GM18520 (cell line): ENCODE data around the gene RPN2.

ENCODE experiments used
- ATAC-seq: cut with Tn5 transposase; IDR thresholded peaks from one replicate; pipeline ENCODE4 v1.9.1; 2021; ENCODE audit not compliant: unreplicated experiment

Gene RPN2

DNA sequence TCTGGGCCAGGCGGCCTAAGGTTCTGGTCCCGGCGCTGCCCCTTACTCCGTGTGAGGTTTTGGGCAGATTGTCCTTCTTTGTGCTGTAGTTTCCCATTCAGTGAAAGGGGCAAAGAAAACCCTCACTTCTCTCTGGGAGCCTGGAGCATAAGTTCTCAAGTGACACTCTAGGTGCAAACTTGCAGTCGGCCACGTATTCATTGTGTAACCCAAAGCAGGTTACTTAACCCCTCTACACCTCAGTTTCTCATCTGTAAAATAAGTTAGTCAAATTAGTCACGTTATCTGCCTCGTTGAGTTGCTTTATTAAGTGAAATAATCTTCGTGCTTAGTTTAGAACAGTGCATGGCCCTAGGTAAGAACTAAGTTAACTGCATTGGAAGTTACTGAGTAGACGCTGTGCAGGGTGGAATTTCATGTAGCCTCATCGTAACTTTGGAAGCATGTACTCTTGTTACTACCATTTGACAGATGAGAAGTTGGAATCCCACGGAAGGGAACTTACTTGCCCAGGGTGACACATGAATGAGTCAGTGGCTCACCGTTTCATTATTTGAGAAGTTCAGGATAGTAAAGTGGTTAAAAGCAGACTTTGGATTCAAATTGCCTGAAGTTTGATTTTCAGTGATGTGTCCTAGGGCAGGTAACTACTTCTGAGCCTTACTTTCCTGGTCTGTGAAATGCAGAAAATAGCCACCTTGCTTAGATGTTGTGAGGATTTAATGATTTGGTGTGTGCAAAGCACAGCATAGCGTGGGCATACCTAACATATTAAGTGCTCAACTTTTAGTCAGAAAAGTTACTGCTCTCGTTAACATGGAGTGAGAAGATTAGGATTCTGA is 774 bp downstream of the RPN2 start:
- ATAC-seq, result no peak

DNA sequence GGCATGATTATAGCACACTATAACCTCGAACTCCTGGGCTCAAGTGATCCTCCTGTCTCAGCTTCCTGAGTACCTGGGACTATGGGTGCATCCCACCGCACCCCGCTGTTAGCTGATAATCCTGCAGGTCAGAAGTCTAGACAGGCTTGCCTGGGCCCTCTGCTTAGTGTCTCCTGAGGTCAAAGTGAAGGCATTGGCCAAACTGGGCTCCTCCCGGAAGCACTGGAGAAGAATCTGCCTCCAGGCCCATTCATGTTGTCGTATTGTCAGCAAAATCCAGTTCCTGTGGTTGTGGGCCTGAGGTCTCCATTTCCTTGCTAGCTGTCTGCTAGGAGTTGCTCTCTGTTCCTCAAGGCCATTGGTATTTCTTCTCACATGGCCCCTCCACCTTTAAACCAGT is 6.6 kb downstream of the RPN2 start:
- ATAC-seq, result no peak

DNA sequence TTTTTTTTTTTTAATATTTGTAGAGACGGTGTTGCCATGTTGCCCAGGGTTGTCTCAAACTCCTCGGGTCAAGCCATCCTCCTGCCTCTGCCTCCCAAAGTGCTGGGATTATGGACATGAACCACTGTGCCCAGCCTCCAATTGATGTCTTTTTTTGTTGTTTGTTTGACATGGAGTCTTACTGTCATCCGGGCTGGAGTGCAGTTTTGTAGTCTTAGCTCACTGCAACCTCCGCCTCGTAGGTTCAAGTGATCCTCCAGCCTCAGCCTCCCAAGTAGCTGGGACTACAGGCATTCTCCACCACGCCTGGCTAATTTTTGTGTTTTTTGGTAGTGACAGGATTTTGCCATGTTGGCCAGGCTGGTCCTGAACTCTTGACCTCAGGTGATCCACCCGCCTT is 9.7 kb downstream of the RPN2 start:
- ATAC-seq, result no peak

DNA sequence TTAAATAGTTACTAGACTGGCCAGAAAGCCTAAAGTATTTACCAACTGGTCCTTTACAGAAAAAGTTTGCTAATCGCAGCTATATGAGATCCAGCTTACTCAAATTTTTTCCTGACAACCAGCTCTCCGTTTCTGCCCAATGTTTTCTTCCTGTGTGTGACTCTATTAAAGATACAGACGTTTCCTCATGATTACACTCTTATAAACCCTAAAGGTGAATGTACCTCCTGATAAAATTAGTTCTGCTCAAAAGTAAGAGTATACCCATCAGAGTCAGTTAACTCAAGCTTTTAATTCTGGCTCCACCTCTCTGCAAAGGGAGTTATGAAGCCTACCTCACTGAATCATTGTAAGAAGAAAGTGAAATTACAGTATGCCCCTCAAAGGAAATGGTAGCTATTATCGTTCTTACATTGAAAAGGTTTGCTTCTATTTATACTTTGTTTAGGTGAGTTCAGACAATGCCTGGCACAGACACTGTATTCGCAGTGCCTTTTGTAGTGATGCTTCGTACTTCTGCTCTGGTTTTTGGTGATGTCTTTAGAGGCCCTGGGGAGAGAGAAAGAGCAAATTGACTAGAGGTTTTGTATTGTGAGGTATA is 10.4 kb downstream of the RPN2 start:
- no peak for ATAC-seq

DNA sequence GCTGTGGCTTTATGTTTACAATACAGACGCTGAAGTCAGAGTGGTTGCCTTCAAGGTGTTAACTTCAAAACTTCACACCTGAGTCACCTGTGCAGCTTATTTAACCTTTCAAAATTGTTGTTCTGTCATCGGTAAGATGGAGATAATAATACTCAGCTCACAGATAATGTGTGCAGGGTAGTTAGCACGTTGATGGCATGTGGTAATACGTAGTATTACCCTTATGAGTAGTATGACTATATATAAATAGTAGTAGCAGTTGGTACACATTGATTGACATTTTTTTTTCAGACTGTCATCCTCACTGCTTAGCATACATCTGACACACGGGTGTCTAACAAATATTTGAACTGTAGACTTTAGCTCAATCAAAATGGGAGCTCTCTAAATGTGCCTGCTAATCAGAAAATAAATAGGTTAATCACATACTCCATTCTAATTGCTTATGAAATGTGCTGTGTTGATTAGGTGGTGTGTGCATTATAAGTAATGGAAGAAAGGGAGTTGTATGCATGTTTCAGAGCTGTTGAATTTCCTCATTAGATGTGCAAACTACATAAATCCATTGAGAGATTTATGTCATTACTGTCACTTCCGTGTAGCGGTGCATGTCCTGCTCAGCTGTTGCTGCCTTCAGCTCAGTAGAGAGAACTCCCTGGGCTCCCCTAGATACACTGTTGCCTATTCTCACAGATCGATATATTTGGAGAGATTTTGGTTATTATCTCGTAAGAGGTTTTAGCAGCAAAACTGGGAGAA is 11.4 kb downstream of the RPN2 start:
- no peak for ATAC-seq

DNA sequence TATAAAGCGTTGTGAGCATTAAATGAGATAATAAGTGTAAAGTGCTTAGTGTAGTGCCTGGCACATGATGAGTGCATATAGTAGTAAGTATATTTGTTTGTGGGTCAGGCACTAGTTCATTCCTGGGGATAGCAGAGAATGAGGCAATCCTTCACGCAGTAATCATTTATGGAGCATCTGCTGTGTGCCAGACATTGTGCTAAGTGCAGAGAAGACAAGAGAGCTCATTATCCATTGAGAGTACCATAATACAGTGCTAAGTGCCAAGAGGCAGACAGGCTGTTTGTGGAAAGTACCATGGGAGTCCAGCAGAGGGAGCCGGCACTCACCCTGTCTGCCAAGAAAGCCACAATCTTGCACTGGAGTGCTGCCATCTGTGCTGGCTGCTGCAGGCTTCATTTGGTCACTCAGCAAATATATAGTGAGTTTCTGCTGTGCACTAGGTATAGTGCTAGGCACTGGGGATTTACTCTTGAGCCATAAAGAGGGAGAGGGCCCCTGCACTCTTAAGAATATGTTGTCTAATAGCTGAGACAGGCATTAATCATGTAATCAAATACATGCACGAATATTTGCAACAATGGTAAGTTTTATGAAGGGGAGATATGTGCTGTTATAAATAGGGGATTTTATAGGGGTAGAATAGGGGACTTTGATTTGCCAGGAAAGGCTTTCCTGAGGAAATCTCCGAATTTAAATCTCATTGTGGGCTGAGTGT is 13.2 kb downstream of the RPN2 start:
- peak; percentile 47 for ATAC-seq

DNA sequence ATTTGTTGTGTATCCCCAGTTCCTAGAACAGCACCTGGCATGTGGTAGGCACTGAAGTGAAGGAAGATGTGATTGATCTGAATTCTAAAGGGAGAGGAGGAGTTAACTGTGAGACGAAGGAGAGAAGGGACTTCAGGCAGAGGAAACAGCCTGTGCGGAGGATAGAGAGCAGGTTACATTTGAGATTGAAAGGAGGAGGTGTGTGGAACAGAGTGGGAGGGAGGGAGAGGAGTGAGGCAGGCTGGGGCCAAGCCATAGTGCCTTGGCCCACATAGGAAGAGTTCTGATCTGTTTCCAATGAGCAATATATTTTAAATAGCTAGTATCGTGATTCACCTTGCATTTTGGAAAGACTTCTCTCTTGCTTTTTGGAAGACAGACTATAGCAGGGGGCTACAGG is 14.1 kb downstream of the RPN2 start:
- no peak for ATAC-seq

DNA sequence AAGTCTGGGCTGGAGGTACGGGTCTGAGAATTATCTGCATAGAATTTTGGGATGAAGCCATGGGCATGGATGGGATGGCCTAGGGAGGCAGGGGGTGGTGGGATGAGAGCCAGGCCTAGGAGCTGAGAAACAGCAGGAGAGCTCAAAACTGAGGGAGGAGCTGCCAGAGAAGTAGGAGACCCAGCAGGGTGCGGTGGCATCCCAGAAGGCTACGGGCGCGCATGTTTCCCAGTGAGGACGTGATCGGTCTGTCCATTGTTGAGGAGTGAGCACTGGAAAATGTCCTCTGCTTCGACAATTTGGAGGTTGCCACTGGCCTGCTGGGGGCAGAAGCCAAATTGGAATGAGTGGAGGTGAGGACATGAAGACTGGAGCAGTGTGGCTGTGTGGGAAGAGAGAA is 14.7 kb downstream of the RPN2 start:
- no peak for ATAC-seq

DNA sequence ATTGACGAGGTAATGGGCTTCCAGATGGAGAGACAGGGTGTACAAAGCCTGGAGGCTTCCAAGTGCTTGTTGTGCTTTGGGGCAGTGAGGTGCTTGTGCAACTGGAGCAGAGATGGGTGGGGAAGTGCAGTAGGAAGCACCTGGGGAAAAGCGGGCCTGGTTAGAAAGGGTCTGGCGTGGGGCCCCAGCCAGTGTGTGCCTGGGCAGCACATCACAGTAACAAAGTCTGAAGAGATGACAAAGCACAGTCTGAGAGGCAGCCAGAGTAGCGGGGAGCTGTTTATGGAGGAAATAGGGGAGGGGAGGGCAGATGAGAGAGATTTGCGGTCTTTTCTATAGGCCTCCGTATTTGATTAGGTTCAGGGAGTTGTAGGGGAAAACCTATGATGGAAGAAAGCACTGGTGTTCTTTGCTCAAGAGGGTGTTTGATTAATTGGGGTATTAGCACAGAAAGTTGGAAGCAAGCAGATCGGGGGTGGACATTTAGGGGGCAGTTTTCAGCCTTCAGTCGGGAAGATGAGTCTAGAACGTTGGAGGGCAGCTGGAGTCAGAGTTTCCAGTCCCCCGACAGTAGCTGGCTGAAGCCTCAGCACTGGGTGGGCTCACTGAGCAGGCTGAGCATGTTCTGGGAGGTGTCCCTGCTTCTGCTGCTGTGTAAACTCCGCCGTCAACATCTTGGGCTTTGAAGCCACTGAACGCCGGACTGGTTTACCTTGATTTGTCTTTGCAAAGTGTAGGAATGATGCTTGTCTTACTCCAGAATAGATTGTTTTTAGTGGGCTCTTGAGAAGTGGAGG is 15.7 kb downstream of the RPN2 start:
- ATAC-seq, result no peak

DNA sequence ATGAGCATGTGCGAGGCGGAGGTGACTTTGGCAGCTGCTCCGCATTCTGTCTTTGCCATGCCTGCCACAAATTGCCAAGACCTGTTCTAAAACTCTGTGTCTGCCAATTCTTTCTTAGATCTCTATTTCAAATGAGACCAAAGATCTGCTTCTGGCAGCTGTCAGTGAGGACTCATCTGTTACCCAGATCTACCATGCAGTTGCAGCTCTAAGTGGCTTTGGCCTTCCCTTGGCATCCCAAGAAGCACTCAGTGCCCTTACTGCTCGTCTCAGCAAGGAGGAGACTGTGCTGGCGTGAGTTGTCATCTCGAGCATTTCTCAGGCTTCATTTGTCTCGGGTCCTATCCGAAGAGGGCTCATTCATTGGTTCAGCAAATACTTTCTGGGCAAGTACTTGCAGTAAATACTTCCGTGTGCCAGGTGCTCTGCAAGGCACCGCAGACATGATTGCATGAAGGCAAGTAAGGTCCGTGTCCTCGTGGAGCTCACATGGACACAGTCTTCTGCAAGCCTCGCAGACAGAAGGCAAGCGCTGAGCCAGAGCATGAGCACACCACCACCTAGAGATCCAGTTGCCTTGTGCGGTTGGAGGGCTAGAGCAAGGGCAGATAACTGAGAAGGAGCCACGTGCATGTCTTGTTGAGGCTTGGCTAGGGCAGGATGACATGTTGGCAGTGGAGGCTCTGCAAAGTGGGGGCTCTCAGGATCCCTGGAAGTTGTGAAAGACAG is 20.0 kb downstream of the RPN2 start:
- ATAC-seq, result no peak

DNA sequence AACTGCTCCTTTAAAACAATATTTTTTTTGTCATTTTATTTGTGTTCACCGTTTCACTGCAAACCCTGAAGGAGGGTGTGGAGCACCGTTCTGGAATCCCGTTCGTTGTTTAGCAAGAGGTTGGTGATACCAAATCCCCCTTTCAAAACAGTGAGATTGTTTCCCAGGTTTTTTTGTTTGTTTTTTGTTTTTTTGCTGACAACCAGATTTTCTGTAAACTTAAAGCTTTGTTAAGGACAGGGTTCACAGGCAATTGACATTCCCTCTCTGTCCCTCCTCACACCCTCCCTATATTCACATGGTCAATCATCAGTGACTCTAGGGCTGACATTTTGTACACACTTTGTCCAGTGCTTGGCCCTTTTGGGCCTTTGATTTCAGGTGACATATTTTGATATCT is 21.2 kb downstream of the RPN2 start:
- ATAC-seq, result no peak

DNA sequence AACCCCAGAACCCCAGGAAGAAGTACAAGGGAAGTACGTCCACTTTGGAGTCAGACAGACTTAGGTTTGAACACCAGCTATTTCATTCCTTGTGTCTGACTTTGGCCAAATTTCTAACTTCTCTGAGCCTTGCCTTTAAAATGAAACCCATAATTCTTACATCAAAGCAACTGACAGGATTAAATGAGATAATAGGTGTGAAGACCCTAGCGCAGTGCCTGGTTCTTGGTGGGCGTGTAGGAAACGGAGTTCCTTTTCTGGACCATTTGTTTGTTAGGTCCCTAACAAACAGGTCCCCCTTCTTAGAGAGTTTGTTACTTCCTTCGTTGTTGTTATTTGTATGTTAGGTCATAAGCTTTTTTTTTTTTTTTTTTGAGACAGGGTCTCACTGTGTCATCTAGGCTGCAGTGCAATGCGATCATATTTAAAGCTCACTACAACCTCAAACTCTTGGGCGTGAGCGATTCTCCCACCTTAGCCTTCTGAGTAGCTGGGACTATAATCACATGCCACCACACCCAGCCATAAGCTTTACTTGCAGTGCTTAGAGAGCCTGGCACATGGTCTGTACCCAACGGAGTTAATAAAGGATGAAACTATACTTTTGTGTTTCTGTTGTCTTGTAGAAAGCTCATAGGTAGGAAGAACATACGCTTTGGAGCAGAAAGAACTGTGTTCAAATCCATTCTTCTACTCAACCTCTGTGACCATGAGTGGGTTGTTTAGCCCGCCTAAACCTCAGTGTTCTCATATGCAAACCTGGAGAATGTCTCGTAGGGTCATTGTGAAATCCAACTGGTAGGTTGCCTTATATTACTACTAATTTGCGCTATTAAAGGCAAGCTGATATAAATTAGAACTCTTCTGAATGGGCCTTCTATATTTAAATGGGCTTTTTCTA is 22.0 kb downstream of the RPN2 start:
- no peak for ATAC-seq

DNA sequence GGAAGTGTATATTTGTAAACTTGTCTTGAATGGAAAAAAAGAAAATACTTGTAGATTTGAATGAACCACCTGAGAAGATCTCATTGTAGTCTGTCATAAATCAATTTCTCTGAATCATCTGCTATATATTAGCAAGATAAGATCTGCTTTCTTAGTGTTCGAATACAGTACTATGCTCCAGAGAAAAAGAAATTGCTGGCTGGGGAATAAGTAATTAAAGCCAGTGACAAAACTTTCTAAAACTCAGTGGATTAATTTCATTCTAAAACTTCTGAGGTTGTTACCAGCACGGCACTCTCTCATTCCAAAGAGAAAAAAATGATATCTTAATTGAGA is 22.7 kb downstream of the RPN2 start:
- ATAC-seq, result no peak

DNA sequence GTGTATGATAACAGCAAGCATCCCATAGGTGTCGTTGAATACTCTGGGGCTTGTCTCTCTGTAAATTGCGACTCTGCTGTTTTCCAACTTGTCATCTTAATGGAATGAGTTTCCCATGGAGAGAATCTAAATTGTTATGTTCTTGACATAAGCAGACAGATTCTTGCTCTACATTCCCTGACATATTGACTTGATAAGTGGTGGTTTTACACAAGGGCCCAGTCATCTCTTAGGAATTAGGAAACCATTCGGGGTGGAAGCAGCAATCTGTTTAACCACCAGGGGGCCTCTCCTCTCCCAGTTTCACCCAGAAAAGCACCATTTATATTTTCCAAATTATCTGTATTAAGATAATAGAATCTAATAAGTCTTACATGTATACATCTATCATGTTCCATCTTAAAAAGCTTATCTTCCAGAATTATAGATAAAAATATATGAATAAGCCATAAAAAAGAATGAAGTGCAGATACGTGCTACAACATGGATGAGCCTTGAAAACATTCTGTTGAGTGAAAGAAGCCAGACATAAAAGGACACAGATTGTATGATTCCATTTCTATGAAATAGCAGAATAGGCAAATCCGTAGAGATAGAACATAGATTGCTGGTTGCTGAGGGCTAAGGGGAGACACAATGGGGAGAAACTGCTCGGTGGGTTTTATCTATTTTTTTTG is 23.3 kb downstream of the RPN2 start:
- ATAC-seq, result no peak

DNA sequence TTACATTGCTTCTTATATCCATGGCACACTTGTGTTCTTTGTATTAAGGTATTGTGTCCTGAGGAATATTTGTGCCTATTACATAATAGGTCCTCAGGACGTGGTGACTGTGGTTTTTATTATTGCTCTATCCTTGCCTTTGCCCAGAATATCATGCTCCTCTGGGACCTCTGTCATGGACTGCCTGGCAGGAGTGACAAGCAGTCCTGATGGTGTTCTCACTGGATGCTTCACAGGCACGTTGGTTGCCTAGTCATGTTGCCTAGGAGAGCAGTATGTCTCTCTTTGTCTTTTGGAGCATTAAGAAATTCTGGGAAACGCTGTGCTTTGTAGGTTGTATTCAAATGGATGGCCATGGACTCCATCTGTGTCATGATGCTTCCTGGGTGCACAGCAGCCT is 24.9 kb downstream of the RPN2 start:
- ATAC-seq, result no peak

DNA sequence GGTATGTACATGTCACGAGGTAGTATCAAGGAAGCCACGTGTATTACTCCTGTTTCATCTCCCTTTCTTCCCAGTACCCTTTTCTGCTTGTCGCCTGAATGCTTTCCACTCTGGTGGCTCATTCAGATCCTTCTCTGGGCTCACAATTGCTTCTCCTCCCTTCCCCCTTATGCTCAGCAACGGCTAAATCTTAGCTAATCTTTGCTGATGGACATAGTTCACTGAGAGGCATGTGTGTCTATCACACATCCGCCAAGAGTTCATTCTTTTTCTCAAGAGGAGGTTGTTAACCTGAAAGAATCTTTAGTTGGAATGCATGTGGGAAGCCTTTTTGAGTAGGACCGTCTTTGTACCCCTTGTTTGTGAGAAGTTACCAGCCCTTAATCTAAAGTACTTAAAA is 26.0 kb downstream of the RPN2 start:
- ATAC-seq, result no peak

DNA sequence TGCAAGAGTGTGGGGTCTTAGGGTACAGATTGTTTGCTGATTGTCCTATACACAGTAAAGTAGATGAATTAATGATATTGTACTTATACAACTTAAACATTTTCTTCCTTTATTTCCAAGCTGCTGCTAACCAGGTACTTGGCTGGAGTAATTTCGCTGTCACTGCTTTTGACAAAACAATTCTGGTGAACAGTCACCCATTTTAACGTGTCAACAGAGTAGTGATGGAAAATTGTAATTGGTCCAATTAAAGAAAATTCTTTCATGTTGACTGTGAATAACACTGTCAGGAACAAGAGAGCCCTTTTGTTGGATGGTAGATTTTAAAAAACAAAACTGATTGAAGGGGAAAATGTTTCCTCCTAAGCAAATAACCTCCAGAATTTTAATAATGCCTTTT is 26.7 kb downstream of the RPN2 start:
- ATAC-seq, result no peak

DNA sequence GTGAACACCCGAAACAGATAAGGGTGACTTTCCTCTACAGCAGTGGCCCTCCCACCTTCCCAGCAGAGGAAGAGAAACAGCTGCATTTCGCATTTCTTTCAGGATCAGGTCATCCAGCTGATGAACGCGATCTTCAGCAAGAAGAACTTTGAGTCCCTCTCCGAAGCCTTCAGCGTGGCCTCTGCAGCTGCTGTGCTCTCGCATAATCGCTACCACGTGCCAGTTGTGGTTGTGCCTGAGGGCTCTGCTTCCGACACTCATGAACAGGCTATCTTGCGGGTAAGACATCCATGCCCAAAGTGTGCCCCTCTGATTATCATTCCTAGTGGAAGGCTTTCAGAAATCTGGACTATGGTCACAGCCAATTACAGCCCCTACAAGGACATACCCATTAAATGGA is 28.0 kb downstream of the RPN2 start:
- no peak for ATAC-seq

DNA sequence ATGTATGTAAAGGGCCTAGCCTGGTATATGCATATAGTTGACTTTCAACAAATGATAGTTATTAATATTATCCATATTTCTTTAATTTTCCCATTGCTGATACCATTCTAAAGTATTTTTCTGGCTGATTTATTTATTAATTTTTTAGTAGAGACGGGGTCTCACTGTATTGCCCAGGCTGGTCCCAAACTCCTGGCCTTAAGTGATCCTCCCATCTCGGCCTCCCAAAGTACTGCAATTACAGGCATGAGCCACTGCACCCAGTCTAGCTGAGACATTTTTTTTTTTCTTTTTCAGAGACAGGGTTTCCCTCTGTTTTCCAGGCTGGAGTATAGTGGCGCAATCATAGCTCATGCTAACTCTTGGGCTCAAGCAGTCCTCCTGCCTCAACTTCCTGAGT is 30.1 kb downstream of the RPN2 start:
- ATAC-seq, result no peak
